Measurements from ENCODE around the gene CEACAM8.

CEACAM8 gene

GRCh38 chr19:42606660-42607351, 12.1 kb upstream of the CEACAM8 start:
- no peak overlapping the region for H3K27ac ChIP-seq (ENCODE audit: low read length)
- no peak overlapping the region for H3K9ac ChIP-seq (ENCODE audit: low read depth, low read length)

GRCh38 chr19:42601811-42602443, 7.2 kb upstream of the CEACAM8 start:
- H3K36me3 ChIP-seq (ENCODE audit: insufficient read depth, low read depth, low read length) = no peaks in the 10 kb centered on the region
- no peak overlapping the region for H3K27ac ChIP-seq (ENCODE audit: low read length)
- no peak overlapping the region for H3K4me3 ChIP-seq (ENCODE audit: low read length)

More at GRCh38 chr19:42606660-42607351, 12.1 kb upstream of the CEACAM8 start:
- Histone ChIP-seq H3K4me1 (ENCODE audit: insufficient read depth, low read length) (no peaks in the 10 kb centered on the region), H3K36me3 (ENCODE audit: insufficient read depth, low read depth, low read length) (no peaks in the 10 kb centered on the region), H3K27me3 (ENCODE audit: insufficient read depth, low read length) (peaks cover 7% of the 10 kb centered on the region; the same call in 1 of the 2 replicates), H3K4me3 (ENCODE audit: low read length) (no peak overlapping the region), H3K9me3 (ENCODE audit: insufficient read depth, low read depth, low read length) (peaks cover 3% of the 10 kb centered on the region)

GRCh38 chr19:42596391-42597072, 1.8 kb upstream of the CEACAM8 start:
- Histone ChIP-seq H3K9me3 (ENCODE audit: insufficient read depth, low read depth, low read length) (no peaks in the 10 kb centered on the region), H3K4me1 (ENCODE audit: insufficient read depth, low read length) (no peaks in the 10 kb centered on the region), H3K4me3 (ENCODE audit: low read length) (no peak overlapping the region), H3K9ac (ENCODE audit: low read depth, low read length) (no peak overlapping the region), H3K27ac (ENCODE audit: low read length) (no peak overlapping the region), H3K36me3 (ENCODE audit: insufficient read depth, low read depth, low read length) (no peaks in the 10 kb centered on the region), H3K27me3 (ENCODE audit: insufficient read depth, low read length) (peaks cover 3% of the 10 kb centered on the region; the same call in 1 of the 2 replicates)

More at GRCh38 chr19:42601811-42602443, 7.2 kb upstream of the CEACAM8 start:
- Histone ChIP-seq H3K27me3 (ENCODE audit: insufficient read depth, low read length) (peaks cover 10% of the 10 kb centered on the region; the same call in 1 of the 2 replicates), H3K9me3 (ENCODE audit: insufficient read depth, low read depth, low read length) (no peaks in the 10 kb centered on the region), H3K9ac (ENCODE audit: low read depth, low read length) (no peak overlapping the region), H3K4me1 (ENCODE audit: insufficient read depth, low read length) (no peaks in the 10 kb centered on the region)

- H3K4me1 ChIP-seq (ENCODE audit: insufficient read depth, low read length) = no peaks in the 10 kb centered on the region
- H3K36me3 ChIP-seq (ENCODE audit: insufficient read depth, low read depth, low read length) = no peaks in the 10 kb centered on the region
- H3K27ac ChIP-seq (ENCODE audit: low read length) = no peak overlapping the region
- H3K4me3 ChIP-seq (ENCODE audit: low read length) = no peak overlapping the region
- H3K9me3 ChIP-seq (ENCODE audit: insufficient read depth, low read depth, low read length) = no peaks in the 10 kb centered on the region
- peaks cover under 1% of the 10 kb centered on the region; the same call in 1 of the 2 replicates for H3K27me3 ChIP-seq (ENCODE audit: insufficient read depth, low read length)
- no peak overlapping the region for H3K9ac ChIP-seq (ENCODE audit: low read depth, low read length)
These were observed 937 bp upstream of the CEACAM8 start for GRCh38 chr19:42595550-42596172.

GRCh38 chr19:42589792-42590191, 4.9 kb downstream of the CEACAM8 start:
- H3K9ac ChIP-seq (ENCODE audit: low read depth, low read length) = no peak overlapping the region
- no peak overlapping the region for H3K27ac ChIP-seq (ENCODE audit: low read length)
- no peaks in the 10 kb centered on the region for H3K9me3 ChIP-seq (ENCODE audit: insufficient read depth, low read depth, low read length)
- H3K4me3 ChIP-seq (ENCODE audit: low read length) = no peak overlapping the region
- no peaks in the 10 kb centered on the region for H3K36me3 ChIP-seq (ENCODE audit: insufficient read depth, low read depth, low read length)
- no peaks in the 10 kb centered on the region for H3K27me3 ChIP-seq (ENCODE audit: insufficient read depth, low read length)
- no peaks in the 10 kb centered on the region for H3K4me1 ChIP-seq (ENCODE audit: insufficient read depth, low read length)

GRCh38 chr19:42584466-42584865, 10.3 kb downstream of the CEACAM8 start:
- Histone ChIP-seq H3K27me3 (ENCODE audit: insufficient read depth, low read length) (no peaks in the 10 kb centered on the region), H3K4me3 (ENCODE audit: low read length) (no peak overlapping the region)

GRCh38 chr19:42577016-42577415, 17.7 kb downstream of the CEACAM8 start:
- H3K9ac ChIP-seq (ENCODE audit: low read depth, low read length) = no peak overlapping the region
- no peak overlapping the region for H3K27ac ChIP-seq (ENCODE audit: low read length)
- H3K4me3 ChIP-seq (ENCODE audit: low read length) = no peak overlapping the region
- H3K9me3 ChIP-seq (ENCODE audit: insufficient read depth, low read depth, low read length) = no peaks in the 10 kb centered on the region
- no peaks in the 10 kb centered on the region; the same call in 1 of the 2 replicates for H3K27me3 ChIP-seq (ENCODE audit: insufficient read depth, low read length)
- no peaks in the 10 kb centered on the region for H3K4me1 ChIP-seq (ENCODE audit: insufficient read depth, low read length)
- no peaks in the 10 kb centered on the region for H3K36me3 ChIP-seq (ENCODE audit: insufficient read depth, low read depth, low read length)

More at GRCh38 chr19:42584466-42584865, 10.3 kb downstream of the CEACAM8 start:
- Histone ChIP-seq H3K4me1 (ENCODE audit: insufficient read depth, low read length) (no peaks in the 10 kb centered on the region), H3K27ac (ENCODE audit: low read length) (no peak overlapping the region), H3K9ac (ENCODE audit: low read depth, low read length) (no peak overlapping the region), H3K36me3 (ENCODE audit: insufficient read depth, low read depth, low read length) (no peaks in the 10 kb centered on the region), H3K9me3 (ENCODE audit: insufficient read depth, low read depth, low read length) (no peaks in the 10 kb centered on the region)

- no peak overlapping the region for H3K4me3 ChIP-seq (ENCODE audit: low read length)
These were observed 18.5 kb downstream of the CEACAM8 start for GRCh38 chr19:42576241-42576640.

GRCh38 chr19:42573642-42574041, 21.1 kb downstream of the CEACAM8 start:
- Histone ChIP-seq H3K4me3 (ENCODE audit: low read length) (no peak overlapping the region), H3K4me1 (ENCODE audit: insufficient read depth, low read length) (no peaks in the 10 kb centered on the region), H3K9me3 (ENCODE audit: insufficient read depth, low read depth, low read length) (no peaks in the 10 kb centered on the region), H3K36me3 (ENCODE audit: insufficient read depth, low read depth, low read length) (no peaks in the 10 kb centered on the region), H3K27ac (ENCODE audit: low read length) (no peak overlapping the region), H3K27me3 (ENCODE audit: insufficient read depth, low read length) (no peaks in the 10 kb centered on the region; the same call in 1 of the 2 replicates), H3K9ac (ENCODE audit: low read depth, low read length) (no peak overlapping the region)

More at GRCh38 chr19:42576241-42576640, 18.5 kb downstream of the CEACAM8 start:
- no peaks in the 10 kb centered on the region for H3K4me1 ChIP-seq (ENCODE audit: insufficient read depth, low read length)
- no peaks in the 10 kb centered on the region; the same call in 1 of the 2 replicates for H3K27me3 ChIP-seq (ENCODE audit: insufficient read depth, low read length)
- no peak overlapping the region for H3K27ac ChIP-seq (ENCODE audit: low read length)
- H3K9me3 ChIP-seq (ENCODE audit: insufficient read depth, low read depth, low read length) = no peaks in the 10 kb centered on the region
- no peak overlapping the region for H3K9ac ChIP-seq (ENCODE audit: low read depth, low read length)
- no peaks in the 10 kb centered on the region for H3K36me3 ChIP-seq (ENCODE audit: insufficient read depth, low read depth, low read length)

- no peaks in the 10 kb centered on the region; the same call in 1 of the 2 replicates for H3K27me3 ChIP-seq (ENCODE audit: insufficient read depth, low read length)
- no peaks in the 10 kb centered on the region for H3K4me1 ChIP-seq (ENCODE audit: insufficient read depth, low read length)
- H3K27ac ChIP-seq (ENCODE audit: low read length) = no peak overlapping the region
- no peak overlapping the region for H3K9ac ChIP-seq (ENCODE audit: low read depth, low read length)
- no peaks in the 10 kb centered on the region for H3K36me3 ChIP-seq (ENCODE audit: insufficient read depth, low read depth, low read length)
- no peak overlapping the region for H3K4me3 ChIP-seq (ENCODE audit: low read length)
- H3K9me3 ChIP-seq (ENCODE audit: insufficient read depth, low read depth, low read length) = no peaks in the 10 kb centered on the region
These were observed 23.6 kb downstream of the CEACAM8 start for GRCh38 chr19:42571116-42571515.

GRCh38 chr19:42569193-42569592, 25.5 kb downstream of the CEACAM8 start:
- H3K9ac ChIP-seq (ENCODE audit: low read depth, low read length) = no peak overlapping the region
- H3K4me1 ChIP-seq (ENCODE audit: insufficient read depth, low read length) = no peaks in the 10 kb centered on the region
- no peaks in the 10 kb centered on the region for H3K9me3 ChIP-seq (ENCODE audit: insufficient read depth, low read depth, low read length)
- no peaks in the 10 kb centered on the region; the same call in 1 of the 2 replicates for H3K27me3 ChIP-seq (ENCODE audit: insufficient read depth, low read length)
- H3K27ac ChIP-seq (ENCODE audit: low read length) = no peak overlapping the region
- no peak overlapping the region for H3K4me3 ChIP-seq (ENCODE audit: low read length)
- no peaks in the 10 kb centered on the region for H3K36me3 ChIP-seq (ENCODE audit: insufficient read depth, low read depth, low read length)

All from iPS-20b (cell line).